NB4 (cell line): ENCODE measurements around the gene SPATA13.

ENCODE experiments used
- CTCF ChIP-seq: IDR thresholded peaks from one replicate; pipeline ENCODE4 v1.5.1; 2012; ENCODE audit warnings: low read depth, low read length
- MYC ChIP-seq: IDR thresholded peaks from 2 replicates; pipeline ENCODE4 v1.6.1; 2011; ENCODE audit warnings: low read depth, low read length
- POLR2A ChIP-seq: IDR thresholded peaks from 2 replicates; pipeline ENCODE4 v1.6.1; 2011; ENCODE audit warnings: mild to moderate bottlenecking; ENCODE audit not compliant: insufficient read length; ENCODE audit errors: extremely low read depth

GRCh38 chr13:24183741-24184182 is 23.2 kb downstream of the SPATA13 start:
- no peak for TF ChIP-seq POLR2A
- TF ChIP-seq CTCF = no peak
- peak; percentile 41 for TF ChIP-seq MYC
